Metanephros (tissue), 2 donors: ENCODE measurements around the gene N4BP2L1. TPM values are rescaled to one million over a fixed set of nuclear protein-coding genes. Genes with fewer than 3 reads are reported as not detected.

ENCODE experiments used
- small RNA-seq: library from RNA; depleted of rRNA; stranded (forward); fragments of <200 nt; gene quantifications from one replicate; pipeline ENCODE3, GENCODE V24; 2014; ENCODE audit warnings: low replicate concordance
- total RNA-seq: library from RNA; depleted of rRNA; stranded (reverse); fragments of >200 nt; gene quantifications from one replicate; pipeline ENCODE4 v1.2.3, GENCODE V29; 2014

Gene N4BP2L1
- 24.7 TPM for total RNA-seq

DNA sequence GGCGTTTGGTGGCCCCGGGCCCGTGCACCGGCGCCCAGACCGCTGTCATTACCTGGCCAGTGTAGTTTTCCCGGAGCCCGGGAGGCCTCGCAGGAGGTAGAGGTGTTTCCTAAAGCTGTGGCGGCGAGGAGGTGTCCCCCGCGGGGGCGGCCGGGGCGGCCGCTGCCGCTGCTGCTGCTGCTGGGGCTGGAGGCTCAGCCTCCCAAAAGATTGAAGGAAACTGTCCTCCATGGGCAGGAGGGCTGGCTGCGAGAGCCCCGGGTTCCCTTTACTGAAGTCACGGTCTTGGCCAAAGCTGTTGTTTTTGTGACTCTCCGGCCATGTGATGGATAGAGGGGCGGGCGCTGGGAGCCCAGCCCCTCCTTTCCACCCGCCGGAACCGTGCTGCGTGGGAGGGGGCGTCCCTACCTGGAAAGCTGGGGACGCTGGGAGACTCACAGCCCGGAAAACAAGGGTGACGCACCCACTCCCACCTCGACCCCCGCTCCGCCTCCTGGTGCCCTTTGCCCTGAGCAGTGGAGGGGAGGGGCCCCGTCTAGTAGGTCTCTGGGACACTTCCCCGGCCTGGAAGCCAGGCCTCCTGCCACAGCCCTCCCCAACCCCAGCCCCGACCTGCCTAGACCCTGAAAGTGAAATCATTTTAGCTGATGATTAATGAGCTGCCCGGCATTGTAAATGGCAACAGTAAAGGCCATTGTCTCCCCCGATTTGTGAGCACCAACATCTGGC, at the start of gene N4BP2L1:
Gene N4BP2L1 (minus strand): TSS at position 279 of the 729 bp plus-strand sequence. CDS start 48 bp downstream, at position 231.

Small RNAs within 50 kb of the gene (small RNA-seq; reads per million reads assigned to genes)
- gene RF00190 = not detected

Other genes with a start within 250 kb of the N4BP2L1 start
- gene ZAR1L, start 112.8 kb downstream of the N4BP2L1 start, total RNA-seq = not detected
- 6.4 TPM for gene BRCA2, start 112.6 kb downstream of the N4BP2L1 start, total RNA-seq
- gene N4BP2L2, start 110.7 kb upstream of the N4BP2L1 start, total RNA-seq = 157 TPM
- gene PDS5B, start 158.3 kb upstream of the N4BP2L1 start, total RNA-seq = 79.7 TPM